GM12891 (cell line): Measurements from ENCODE around the gene SAMD5.

ENCODE experiments used
- PAX5 ChIP-seq: IDR thresholded peaks from 2 replicates; pipeline ENCODE4 v1.6.1; 2011; ENCODE audit warnings: low read length, moderate library complexity, mild to moderate bottlenecking; ENCODE audit not compliant: insufficient read depth, severe bottlenecking
- POLR2A ChIP-seq: IDR thresholded peaks from 2 replicates; pipeline ENCODE4 v1.6.1; 2011; ENCODE audit warnings: low read depth, low read length, control low read depth
- POLR2AphosphoS5 ChIP-seq: IDR thresholded peaks from 2 replicates; pipeline ENCODE4 v1.6.1; 2011; ENCODE audit warnings: low read depth, low read length, control low read depth
- SPI1 ChIP-seq: IDR thresholded peaks from 2 replicates; pipeline ENCODE4 v1.6.1; 2011; ENCODE audit warnings: low read depth, low read length, control low read depth
- TAF1 ChIP-seq: IDR thresholded peaks from 2 replicates; pipeline ENCODE4 v1.6.1; 2011; ENCODE audit warnings: low read depth, low read length, control low read depth

- TF ChIP-seq POLR2A (no peak), TAF1 (no peak), POLR2AphosphoS5 (no peak), SPI1 (no peak), PAX5 (no peak)
Observed at GRCh38 chr6:147525519-147526209, 17.2 kb downstream of the SAMD5 start.
